Measurements from ENCODE around the gene SLC18A3. TPM values are rescaled to one million over a fixed set of nuclear protein-coding genes. Genes with fewer than 3 reads are reported as not detected.

Gene SLC18A3
- total RNA-seq, 1 donor from 2014 or later, result not detected

DNA sequence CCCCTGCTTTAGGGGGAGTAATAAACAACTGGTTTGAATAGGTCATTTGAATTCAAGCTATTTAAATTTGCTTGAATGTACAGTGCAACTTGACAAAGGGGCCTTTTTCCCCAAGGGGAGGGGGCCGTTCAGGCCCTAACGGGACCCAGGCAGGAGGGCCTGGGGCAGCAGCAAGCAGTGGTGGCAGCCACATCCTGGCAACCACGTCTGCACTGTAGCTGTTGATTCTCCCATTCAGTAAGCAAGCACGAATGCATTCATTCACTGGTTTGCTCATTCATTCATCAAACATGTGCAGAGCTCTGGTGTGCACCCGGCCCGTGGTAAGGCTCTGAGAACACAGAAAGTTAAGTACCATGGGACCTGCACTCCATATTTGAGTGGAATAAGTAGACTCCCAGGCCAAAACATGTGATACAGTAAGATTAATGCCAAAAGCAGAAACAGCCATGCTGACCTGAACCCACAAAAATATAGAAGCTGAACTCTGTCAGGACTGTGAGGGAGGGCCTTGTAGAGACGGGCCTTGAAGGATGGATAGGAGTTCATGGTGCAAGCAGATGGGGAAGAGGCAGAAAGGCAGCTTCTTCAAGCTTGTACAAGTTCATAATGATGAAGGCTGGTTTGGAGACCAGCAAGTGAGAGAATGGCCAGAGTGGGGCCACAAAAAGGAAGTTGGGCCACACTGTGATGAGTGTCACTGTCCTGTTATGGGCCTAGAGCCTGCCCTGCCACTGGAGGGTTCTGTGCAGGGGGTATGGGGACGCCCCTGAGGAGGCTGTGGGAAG, 40.0 kb downstream of the SLC18A3 start:
- H3K27me3 ChIP-seq (ENCODE audit: control insufficient read depth, insufficient read depth, low read length), result no peaks in the 10 kb centered on the region
- no peak for DNase-seq (ENCODE audit: low read depth)
- TF ChIP-seq CTCF (IDR thresholded peaks at IDR 0.05; ENCODE audit: insufficient read depth, low read length, poor library complexity, severe bottlenecking), result no peak

DNA sequence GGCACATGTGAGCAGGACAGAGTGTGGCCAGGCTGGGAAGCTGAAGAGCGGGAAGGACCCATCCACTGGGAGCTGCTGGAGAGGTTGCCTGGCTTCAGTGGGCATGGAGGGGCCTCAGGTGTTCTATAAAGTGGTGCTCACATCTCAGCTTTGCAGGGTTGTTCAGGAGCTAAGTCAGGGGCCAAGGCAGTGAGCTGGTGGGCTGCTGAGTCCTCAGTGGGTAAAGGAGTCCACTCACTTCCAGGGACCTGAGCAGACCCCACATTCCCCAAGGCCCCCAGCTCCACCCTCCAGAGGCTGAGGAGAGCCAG, 40.6 kb downstream of the SLC18A3 start:
- no peak for DNase-seq (ENCODE audit: low read depth)
- no peak for TF ChIP-seq CTCF (IDR thresholded peaks at IDR 0.05; ENCODE audit: insufficient read depth, low read length, poor library complexity, severe bottlenecking)
- Histone ChIP-seq H3K4me3 (ENCODE audit: low read depth, low read length) (no peak overlapping the region), H3K36me3 (ENCODE audit: control insufficient read depth, insufficient read depth, low read length) (no peaks in the 10 kb centered on the region), H3K27me3 (ENCODE audit: control insufficient read depth, insufficient read depth, low read length) (no peaks in the 10 kb centered on the region)

More for the DNA sequence above, 40.0 kb downstream of the SLC18A3 start:
- Histone ChIP-seq H3K36me3 (ENCODE audit: control insufficient read depth, insufficient read depth, low read length) (no peaks in the 10 kb centered on the region), H3K4me3 (ENCODE audit: low read depth, low read length) (no peak overlapping the region)

- no peak for DNase-seq (ENCODE audit: low read depth)
- H3K4me3 ChIP-seq (ENCODE audit: low read depth, low read length), result no peak overlapping the region
- no peak for TF ChIP-seq CTCF (IDR thresholded peaks at IDR 0.05; ENCODE audit: insufficient read depth, low read length, poor library complexity, severe bottlenecking)
- H3K27me3 ChIP-seq (ENCODE audit: control insufficient read depth, insufficient read depth, low read length), result no peaks in the 10 kb centered on the region
- H3K36me3 ChIP-seq (ENCODE audit: control insufficient read depth, insufficient read depth, low read length), result no peaks in the 10 kb centered on the region
These were observed 41.1 kb downstream of the SLC18A3 start for GRCh38 chr10:49651039-49651835.

- H3K27me3 ChIP-seq (ENCODE audit: control insufficient read depth, insufficient read depth, low read length), result peaks cover 3% of the 10 kb centered on the region
- no peak for TF ChIP-seq CTCF (IDR thresholded peaks at IDR 0.05; ENCODE audit: insufficient read depth, low read length, poor library complexity, severe bottlenecking)
- H3K4me3 ChIP-seq (ENCODE audit: low read depth, low read length), result no peak overlapping the region
- no peaks in the 10 kb centered on the region for H3K36me3 ChIP-seq (ENCODE audit: control insufficient read depth, insufficient read depth, low read length)
- no peak for DNase-seq (ENCODE audit: low read depth)
These were observed 41.8 kb downstream of the SLC18A3 start for GRCh38 chr10:49651917-49652316.

DNA sequence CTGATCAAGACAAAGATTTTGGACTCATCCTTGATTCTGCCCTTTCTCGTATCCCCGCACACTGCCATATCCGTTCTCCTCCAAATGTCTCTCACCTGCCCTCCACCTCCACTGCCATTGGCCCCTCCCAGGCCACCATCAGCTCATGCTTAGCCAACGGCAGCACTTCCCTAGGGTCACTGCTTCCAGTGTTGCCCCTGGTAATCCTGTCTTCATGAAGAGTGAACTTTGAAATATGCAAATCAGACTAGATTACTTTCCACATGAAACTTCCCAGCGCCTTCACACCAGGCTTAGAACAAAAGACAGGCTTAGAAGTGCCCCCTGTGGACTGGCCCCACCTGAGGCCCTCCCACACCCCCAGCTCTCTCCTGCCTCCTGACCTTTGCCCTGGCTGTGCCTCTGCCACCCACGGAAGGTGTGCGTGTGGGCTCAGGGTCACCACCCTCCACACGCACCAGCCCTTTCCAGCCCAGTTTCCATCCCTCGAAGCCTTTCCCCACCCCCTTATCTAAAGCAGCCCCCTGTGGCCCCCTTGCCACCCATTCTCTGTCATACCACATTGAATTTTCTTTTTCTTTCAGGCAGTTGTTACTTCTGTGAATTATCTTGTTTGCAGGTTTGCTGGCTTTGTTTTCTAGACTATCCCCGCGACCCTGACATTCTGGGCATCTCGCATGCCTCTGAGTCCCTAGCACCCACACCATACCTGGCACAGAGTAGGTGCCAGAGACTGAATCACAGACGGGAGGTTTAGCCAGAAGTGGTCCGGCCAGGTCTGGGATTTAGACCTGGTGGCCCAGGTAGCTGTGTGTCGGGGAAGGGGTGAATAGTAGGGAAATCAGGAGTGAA, 42.5 kb downstream of the SLC18A3 start:
- no peak overlapping the region for H3K4me3 ChIP-seq (ENCODE audit: low read depth, low read length)
- no peak for TF ChIP-seq CTCF (IDR thresholded peaks at IDR 0.05; ENCODE audit: insufficient read depth, low read length, poor library complexity, severe bottlenecking)
- no peak for DNase-seq (ENCODE audit: low read depth)
- no peaks in the 10 kb centered on the region for H3K36me3 ChIP-seq (ENCODE audit: control insufficient read depth, insufficient read depth, low read length)
- H3K27me3 ChIP-seq (ENCODE audit: control insufficient read depth, insufficient read depth, low read length), result peaks cover 3% of the 10 kb centered on the region
